Mucosa of gallbladder (tissue), 1 donor: ENCODE measurements around the gene LGALS16. TPM values are rescaled to one million over a fixed set of nuclear protein-coding genes. Genes with fewer than 3 reads are reported as not detected.
"Not testable (repeated sequence)": the region's sequence is repeated elsewhere in the genome, so short reads cannot be mapped to it uniquely, and the experiment has no call there.

ENCODE experiments used
- DNase-seq: peaks from one replicate; pipeline ENCODE4 v3.0.0-alpha.2; 2020; ENCODE audit warnings: low spot score
- total RNA-seq: library from RNA; stranded (reverse); gene quantifications from one replicate; pipeline ENCODE4 v1.2.1, GENCODE V29; 2021
- donor health status: DM: no; HTN: no; CAD: no.

The LGALS16 gene
- total RNA-seq, 1 donor from 2014 or later: not detected

DNA sequence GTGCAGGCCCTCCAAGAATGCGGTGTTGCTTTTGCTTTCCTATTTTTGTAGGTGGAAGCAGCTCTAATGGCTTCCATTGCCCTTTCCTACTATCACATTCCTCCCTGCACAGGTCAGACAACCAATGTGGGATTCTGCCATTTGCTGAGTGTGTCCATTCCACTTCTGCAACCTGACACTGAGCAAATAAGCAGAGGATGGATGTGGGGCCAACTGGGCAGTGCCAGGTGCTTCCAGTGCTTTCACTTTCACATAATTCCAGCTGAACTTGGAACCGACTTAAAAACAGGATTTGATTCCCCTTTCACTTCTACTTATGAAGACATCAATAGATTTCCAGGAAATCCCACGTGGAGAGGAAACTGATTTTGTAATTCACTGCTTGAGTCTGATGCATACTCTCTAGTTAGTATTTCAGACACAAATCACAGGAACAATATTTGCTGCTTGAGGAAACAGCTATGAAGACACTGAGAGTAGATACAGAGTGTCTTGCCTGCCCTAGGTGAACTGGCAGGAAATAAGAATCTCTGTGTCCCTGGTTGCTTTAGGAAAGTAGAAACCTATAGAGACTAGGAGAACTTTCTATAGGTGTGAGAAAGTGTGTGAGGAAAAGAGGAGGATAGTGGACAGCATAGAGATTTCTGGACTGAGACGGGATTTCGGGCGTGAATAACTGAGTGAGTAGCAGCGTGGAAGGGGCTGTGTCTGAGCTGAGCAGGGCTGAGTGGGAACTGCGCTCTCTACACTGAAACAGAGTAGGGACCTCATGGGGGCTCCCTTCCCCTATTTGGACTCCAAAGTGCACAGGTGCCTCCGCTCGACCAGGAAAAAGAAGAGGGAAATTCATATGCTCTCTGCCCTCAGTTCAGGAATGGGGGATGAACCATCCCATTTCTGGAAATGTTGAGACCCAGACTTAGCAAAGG, 22.5 kb downstream of the LGALS16 start:
- peak; percentile 23 for DNase-seq

DNA sequence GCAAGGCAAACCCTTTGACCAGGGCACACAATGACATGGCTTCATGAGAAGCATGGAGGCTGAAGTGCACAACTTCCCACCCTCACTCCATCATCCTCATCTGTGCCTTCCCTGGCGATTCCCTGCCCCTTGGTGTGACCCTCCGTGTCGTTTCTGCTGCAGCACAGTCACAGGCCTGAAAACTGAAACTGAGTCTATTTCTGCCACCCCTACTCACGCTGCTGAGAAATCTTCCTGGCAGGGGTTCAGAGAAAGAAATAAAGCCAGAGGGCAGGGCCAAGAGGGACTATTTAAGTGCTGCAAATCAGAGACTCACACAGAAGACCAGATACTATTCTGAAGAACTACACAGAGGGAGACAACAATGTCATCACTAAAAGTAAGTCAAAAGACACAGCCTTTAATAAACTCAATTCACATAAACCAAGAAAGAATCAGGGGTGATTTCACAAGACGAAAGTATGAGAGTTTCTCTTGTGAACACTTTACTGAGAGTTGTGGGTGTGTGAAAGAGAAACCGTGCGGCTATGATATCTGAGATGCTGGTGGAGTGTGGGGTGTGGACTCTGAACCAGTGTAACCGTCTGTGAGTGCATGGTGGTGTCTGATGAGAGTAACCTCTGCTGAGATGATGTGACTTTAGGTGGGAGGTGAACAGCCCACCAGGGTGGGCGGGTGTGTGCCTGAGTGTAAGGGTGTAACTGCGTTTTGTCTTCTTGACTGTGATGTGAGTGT, 23.5 kb downstream of the LGALS16 start:
- DNase-seq: no peak

DNA sequence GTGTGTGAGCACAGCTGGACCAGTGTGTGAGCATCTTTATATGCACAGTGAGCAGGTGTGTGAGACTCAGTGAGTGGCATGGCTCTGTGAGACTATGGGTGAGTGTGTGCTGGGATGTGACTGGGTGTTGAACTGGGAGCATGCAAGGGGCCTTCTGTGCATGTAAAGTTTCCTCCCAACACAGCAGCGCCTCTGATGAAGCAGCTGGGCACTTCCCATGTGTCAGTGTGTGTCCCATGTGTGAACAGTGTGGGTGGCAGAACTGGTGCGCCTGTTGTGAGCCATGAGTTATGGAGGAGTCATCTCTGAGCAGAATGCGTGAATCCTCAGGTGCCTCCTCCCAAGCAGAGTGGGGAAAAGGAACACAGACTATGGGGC, 24.1 kb downstream of the LGALS16 start:
- no peak for DNase-seq

DNA sequence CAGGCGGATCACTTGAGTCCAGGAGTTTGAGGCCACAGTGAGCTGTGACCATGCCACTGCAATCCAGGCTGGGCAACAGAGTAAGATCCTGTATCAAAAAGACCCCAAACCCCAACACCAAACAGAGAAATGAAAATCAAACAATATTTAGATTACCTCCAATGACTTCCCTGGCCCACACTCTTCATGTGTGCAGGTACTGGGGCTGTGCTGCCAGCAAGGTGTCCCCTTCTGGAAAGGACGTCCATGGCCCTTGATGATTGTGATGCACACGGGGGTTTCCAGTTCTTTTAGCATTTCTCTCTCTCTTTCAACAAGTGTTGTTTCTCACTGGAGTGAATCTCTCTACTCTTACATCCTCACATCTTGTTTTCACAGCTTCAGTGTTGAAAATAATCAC, 24.9 kb downstream of the LGALS16 start:
- no peak for DNase-seq

DNA sequence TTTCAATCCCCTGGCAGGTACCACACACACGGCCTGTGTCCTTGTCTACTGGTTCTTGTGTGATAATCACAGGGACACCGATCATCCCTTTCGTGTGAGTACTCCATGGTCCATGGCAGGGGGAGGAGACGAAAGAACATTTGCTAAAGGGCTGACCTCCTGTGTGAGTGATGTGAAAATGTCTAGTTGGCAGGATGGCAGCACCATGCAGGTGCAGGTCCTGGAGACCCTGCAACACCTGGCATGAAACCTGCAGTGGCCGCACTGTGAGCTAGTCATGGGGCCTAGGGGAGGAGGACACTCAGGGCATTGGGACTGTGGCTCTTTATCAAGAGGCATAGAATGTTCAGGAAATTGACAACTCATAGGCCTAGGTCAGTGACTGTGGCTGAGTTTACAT, 25.7 kb downstream of the LGALS16 start:
- no peak for DNase-seq

DNA sequence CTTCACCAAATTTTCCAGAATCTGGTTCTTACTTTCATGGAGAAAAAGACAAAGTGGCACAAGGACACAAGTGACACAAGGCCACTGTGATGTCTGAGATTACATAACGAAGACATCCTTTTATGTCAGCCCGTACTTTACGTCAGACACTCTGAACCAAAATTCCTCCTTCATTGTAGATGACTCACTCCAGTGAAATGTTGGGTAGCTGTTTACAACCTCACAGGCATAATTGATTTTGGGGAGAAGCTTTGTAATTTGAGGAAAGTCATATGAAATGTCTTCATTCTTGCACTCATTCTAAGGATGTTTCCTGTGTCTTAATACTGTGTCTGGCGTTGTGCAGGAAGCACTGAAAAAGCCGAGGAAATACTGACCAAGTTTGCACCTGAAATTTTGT, 28.6 kb downstream of the LGALS16 start:
- DNase-seq: no peak

DNA sequence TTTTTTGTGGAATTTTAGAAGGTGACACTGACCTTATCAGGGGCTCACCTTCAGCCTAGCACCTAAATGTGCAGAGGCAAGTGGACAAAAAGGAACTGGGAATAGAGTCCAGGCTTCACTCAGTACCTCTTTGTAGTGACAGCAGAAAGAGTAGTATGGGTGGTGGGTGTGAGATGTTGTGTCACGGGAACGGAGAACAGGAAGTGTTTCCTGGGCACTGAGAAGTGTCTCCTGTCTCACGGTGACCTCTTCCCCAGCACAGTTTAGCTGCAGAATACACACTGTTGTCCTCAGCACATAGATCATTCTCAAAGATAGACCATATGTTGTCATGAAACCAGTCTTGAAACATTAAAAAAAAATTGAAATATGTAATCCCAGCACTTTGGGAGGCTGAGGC, 31.0 kb downstream of the LGALS16 start:
- DNase-seq: no peak

DNA sequence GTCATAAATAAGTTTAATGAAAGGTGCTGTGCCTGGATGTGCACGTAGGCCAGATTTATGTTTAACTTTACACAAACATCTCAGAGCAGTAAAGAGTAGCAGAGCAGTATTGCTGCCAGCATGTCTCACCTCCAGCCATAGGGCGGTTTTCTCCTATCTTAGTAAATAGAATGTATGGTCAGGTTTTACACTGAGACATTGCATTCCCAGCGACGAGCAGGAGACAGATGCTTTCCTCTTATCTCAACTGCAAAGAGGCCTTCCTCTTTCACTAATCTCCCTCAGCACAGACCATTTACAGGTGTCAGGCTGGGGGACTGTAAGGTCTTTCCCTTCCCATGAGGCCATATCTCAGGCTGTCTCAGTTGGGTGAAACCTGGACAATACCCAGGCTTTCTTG, 32.9 kb downstream of the LGALS16 start:
- not testable (repeated sequence) for DNase-seq

DNA sequence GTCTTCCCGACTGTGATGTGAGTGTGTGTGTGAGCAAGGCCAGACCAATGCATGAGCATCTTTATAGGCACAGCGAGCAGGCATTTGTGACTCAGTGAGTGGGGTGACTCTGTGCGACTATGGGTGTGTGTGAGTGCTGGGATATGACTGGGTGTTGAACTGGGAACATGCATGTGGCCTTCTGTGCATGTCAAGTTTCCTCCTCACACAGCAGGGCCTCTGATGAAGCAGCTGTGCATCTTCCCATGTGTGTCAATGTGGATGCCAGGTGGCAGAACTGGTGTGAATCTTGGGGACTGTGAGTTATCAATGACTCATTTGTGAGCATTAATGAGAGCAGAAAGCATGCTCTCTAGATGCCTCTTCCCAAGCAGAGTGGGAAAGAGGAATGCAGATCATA, 36.5 kb downstream of the LGALS16 start:
- no peak for DNase-seq

DNA sequence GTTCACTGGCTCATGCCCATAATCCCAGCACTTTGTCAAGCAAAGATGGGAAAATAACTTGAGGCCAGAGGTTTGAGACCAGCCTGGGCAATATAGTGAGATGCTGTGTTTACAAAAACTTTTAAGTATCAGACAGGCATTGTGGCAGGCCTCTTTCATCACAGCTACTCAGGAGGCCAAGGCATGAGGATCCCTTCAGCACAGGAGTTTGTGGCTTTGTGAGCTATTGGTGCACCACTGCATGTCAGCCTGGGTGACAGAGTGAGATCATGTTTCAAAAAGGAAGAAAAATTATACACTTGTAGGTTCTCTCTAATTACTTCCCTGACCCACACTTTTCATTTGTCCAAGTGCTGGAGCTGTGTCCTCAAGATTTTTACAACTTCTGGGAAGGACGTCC, 37.1 kb downstream of the LGALS16 start:
- no peak for DNase-seq

DNA sequence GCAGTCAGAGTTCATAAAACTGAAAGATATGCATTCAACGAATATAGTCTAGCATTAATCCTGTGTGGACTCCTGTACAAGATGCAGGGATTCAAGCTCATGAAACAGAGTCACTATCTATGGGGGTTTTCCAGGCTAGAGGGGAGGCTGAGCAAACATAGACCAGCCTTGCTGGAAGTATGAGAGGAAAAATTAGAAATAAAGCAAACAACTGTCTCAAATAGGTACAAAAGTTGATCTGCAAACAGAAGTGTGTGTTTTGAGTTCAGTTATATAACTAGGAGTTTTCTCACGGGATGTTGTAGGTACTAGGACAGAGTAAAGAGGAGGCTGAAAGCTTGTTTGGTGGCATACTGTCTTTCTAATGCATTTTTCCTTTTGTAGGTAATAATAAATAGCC, 40.0 kb downstream of the LGALS16 start:
- DNase-seq: no peak

DNA sequence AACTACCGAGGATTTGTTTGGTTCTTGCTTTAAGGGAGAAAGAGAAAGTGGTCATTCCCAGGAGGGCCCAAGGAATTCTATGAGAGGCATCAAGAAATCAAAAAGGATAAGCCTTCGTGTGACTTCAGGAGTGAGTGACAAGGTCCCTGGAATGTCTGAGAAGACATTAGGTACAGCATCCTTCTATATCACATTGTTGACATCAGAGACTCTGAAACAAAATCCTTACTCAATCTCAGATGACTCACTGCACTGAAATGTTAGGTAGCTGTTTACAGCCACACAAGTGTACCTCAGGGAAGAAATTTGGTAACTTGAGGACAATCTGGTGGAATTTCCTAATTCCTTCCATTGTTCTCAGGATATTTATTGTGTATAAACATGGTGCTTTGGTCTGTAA, 40.7 kb downstream of the LGALS16 start:
- no peak for DNase-seq

DNA sequence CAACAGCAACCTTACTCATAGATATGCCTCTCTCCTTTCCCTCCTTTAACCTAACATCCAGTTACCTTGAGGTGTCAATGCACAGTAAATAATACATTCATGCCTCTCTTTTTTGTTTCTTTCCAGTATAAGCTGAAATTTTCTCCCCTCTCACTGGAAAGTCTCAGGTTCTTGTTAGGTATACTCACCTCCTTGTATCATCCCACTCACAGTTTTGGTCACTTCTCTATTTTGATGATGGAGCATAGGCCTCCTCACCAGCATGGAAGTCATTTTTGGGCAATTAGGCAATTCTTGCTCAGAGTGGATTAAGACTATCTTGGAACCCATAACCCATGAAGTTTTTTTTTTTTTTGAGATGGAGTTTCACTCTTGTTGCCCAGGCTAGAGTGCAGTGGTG, 42.8 kb downstream of the LGALS16 start:
- no peak for DNase-seq

DNA sequence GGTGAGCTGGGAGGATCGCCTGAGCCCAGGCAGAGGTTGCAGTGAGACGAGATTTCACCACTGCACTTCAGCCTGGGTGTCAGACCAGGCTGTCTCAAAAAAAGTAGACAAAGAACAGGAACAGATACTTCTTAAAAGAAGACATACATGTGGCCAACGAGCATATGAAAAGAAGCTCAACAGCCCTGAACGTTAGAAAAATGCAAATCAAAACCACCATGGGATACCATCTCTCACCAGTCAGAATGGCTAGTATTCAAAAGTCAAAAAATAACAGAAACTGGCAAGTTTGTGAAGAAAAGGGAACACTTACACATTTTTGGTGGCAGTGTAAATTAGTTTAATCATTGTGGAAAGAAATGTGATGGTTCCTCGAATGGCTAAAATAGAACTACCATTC, 45.6 kb downstream of the LGALS16 start:
- no peak for DNase-seq

DNA sequence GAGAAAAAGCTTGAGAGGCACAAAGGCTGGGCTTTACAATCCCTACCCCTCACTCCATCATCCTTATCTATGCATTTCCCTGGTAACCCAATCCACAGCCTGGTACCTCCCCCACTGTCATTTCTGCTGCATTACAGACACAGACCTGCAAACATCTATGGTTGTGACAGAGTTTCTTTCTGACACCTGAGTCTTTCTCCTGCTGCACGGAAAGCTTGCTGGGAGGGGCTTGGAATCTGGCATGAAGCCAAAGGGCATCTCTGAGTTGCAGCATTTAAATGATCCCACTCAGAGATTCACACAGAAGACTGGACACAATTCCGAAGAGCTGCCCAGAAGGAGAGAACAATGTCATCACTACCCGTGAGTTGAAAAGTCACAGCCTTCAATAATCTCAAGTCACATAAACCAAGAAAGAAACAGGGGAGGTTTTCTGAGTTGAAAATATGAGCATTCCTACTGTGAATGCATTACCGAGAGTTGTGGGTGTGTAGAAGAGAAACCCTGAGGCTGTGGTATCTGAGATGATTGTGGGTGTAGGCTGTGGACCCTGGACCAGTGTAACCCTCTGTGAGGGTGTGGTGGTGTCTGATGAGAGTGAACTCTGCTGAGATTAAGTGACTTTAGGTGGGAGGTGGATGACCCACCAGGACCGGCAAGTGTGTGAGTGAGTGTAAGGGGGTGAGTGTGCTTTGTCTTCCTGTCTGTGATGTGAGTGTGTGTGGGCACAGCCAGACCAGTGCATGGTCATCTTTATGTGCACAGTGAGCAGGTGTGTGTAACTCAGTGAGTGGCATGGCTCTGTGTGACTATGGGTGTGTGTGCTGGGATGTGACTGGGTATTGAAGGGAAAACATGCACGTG, 48.7 kb downstream of the LGALS16 start, which contains the start of gene LGALS14:
Gene LGALS14 (plus strand): TSS at position 301 of the 864 bp plus-strand sequence. CDS start 48 bp downstream, at position 349.
- DNase-seq: no peak

DNA sequence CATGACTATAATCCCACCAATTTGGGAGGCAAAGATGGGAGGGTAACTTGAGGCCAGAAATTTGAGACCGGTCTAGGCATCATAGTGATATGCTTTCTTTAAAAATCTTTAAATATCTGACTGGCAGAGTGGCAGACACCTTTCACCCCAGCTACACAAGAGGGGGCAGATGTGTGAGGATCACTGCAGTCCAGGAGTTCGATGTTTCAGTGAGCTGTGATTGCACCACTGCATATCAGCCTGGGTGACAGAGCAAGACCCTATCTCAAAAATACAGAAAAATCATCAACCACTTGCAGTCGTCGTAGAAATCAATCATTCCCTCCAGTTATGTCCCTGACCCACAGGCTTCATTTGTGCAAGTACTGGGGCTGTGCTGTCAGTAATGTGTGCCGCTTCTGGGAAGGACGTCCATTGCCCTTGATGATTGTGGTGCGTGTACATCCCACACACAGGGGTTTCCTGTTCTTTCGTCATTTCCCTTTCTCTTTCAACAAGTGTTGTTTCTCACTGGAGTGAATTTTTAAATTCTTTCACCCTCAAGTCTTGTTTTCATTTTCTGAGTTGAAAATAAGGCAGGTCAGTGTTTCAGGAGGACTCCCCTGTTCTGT, 50.0 kb downstream of the LGALS16 start:
- DNase-seq: no peak

DNA sequence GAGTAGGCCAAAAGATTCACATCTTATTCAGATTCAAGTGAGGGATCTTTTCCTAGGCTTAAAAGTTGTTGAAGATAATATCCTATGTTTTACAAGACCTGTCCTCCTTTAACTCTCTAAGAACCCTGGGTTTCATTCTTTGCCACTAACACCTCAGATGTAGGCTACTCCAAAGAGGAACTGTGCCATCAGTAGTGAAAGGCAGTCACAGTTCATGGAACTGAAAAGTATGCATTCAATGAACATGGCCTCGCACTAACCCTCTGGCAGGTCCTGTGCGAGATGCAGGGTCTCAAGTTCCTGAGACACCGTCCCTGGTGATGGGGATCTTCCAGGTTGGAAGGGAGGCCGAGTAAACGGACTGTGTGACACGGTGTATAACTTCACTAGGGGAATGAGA, 52.9 kb downstream of the LGALS16 start:
- no peak for DNase-seq

DNA sequence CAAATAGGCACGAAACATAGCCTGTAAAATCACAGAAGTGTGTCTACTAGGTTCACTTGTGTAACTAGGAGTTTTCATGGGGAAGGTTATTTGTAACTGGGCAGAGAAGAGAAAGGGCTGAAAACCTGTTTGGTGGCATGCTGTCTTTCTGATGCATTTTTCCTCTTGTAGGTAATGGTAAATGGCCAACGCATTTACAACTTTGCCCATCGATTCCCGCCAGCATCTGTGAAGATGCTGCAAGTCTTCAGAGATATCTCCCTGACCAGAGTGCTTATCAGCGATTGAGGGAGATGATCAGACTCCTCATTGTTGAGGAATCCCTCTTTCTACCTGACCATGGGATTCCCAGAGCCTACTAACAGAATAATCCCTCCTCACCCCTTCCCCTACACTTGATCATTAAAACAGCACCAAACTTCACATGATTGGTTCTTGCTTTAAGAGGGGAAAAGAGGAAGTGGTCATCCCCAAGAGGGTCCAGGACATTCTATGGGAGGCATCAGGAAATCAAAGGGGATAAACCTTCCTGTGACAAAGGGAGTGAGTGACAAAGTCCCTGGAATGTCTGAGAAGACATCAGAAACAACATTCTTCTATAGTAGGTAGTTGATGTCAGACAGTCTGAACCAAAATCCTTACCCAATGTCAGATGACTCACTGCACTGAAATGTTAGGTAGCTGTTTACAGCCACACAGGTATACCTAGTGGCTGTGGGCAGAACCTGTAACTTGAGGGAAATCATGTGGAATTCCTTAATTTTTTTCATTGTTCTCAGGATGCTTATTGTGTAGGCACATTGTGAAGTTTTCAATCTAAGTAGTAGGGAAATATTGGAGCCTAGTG, 53.5 kb downstream of the LGALS16 start:
- no peak for DNase-seq
